Peyer's patch (tissue), 4 donors: ENCODE results near the gene EBNA1BP2.

Experiments
- CTCF ChIP-seq, 6 experiments: fragments of 450-650 bp in 4 of 6; fragments of 200-600 bp in 2 of 6; sonication (generic) in 1 of 6; IDR thresholded peaks; one replicate each; pipeline ENCODE4 v1.5.1; 2017 to 2019; ENCODE audit warnings: antibody characterized with exemption in 6 of 6, mild to moderate bottlenecking in 3 of 6, moderate library complexity in 1 of 6
- POLR2A ChIP-seq, 2 donors: fragments of 450-650 bp; IDR thresholded peaks; one replicate each; pipeline ENCODE4 v1.5.1; 2017; ENCODE audit warnings: antibody characterized with exemption in 2 of 2, mild to moderate bottlenecking in 2 of 2, moderate library complexity in 2 of 2

GRCh38 chr1:43121256-43121900 is 50.7 kb downstream of the EBNA1BP2 start:
- TF ChIP-seq CTCF (IDR thresholded peaks at IDR 0.05) (no peak), POLR2A (IDR thresholded peaks at IDR 0.05) (no peak)
